COLO829 (cell line): ENCODE results near the gene MAPKAPK3.
A peak's percentile ranks its signal among the peaks of the same experiment; 100 is the strongest.

Experiments used
- DNase-seq: peaks from one replicate; pipeline ENCODE4 v3.0.0; 2012; ENCODE audit warnings: low spot score

The MAPKAPK3 gene

GRCh38 chr3:50609071-50609762 is 7.7 kb upstream of the MAPKAPK3 start:
- no peak for DNase-seq

GRCh38 chr3:50609763-50610085 is 7.2 kb upstream of the MAPKAPK3 start:
- no peak for DNase-seq

- DNase-seq = no peak
Measured at GRCh38 chr3:50610181-50610971, 6.6 kb upstream of the MAPKAPK3 start.

- DNase-seq = no peak
Measured at GRCh38 chr3:50610992-50611463, 5.9 kb upstream of the MAPKAPK3 start.

GRCh38 chr3:50611464-50612233 is 5.3 kb upstream of the MAPKAPK3 start, which contains the start of gene CISH:
Gene CISH (minus strand): TSS chr3:50611774. CDS start chr3:50611650, 124 bp downstream.
- DNase-seq = peak; percentile 90

- no peak for DNase-seq
Measured at GRCh38 chr3:50612234-50612882, 4.6 kb upstream of the MAPKAPK3 start.

- no peak for DNase-seq
Measured at GRCh38 chr3:50612970-50613846, 3.7 kb upstream of the MAPKAPK3 start.

GRCh38 chr3:50615190-50615589 is 1.8 kb upstream of the MAPKAPK3 start:
- no peak for DNase-seq

GRCh38 chr3:50616003-50616769 is 765 bp upstream of the MAPKAPK3 start:
- peak; percentile 97 for DNase-seq

- peak; percentile 97 for DNase-seq
Measured at GRCh38 chr3:50616770-50617095, 218 bp upstream of the MAPKAPK3 start.

GRCh38 chr3:50617911-50618481 is 1.0 kb downstream of the MAPKAPK3 start:
- DNase-seq = no peak

GRCh38 chr3:50620420-50620819 is 3.5 kb downstream of the MAPKAPK3 start:
- no peak for DNase-seq

- no peak for DNase-seq
Measured at GRCh38 chr3:50620820-50621219, 3.9 kb downstream of the MAPKAPK3 start.

GRCh38 chr3:50622881-50623280 is 5.9 kb downstream of the MAPKAPK3 start:
- no peak for DNase-seq

- no peak for DNase-seq
Measured at GRCh38 chr3:50623840-50624474, 7.0 kb downstream of the MAPKAPK3 start.

- DNase-seq = no peak
Measured at GRCh38 chr3:50624634-50625033, 7.7 kb downstream of the MAPKAPK3 start.

GRCh38 chr3:50625231-50626182 is 8.6 kb downstream of the MAPKAPK3 start:
- no peak for DNase-seq

- no peak for DNase-seq
Measured at GRCh38 chr3:50626401-50626800, 9.4 kb downstream of the MAPKAPK3 start.
